Measurements from ENCODE around the gene GMPR2.

DNA sequence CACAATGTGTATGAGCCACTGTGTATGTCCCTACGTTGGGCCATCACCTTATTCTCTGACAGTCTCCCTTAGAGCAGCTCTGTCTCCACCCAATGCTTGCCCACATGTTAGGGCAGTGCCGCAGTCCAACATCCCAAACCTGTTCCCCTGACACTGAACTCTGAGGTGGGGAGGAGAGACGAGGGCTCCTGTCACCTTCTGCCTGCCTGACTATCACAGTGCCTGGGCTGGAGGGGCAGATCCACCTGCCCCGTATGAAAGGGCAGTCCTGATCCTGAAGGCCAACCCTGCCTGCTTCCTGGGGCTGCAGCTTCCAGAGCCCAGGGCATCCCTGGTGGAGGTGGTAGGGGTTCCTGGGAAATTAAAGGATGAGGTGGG is 28.0 kb downstream of the GMPR2 start:
- TF ChIP-seq, protein P1, sequence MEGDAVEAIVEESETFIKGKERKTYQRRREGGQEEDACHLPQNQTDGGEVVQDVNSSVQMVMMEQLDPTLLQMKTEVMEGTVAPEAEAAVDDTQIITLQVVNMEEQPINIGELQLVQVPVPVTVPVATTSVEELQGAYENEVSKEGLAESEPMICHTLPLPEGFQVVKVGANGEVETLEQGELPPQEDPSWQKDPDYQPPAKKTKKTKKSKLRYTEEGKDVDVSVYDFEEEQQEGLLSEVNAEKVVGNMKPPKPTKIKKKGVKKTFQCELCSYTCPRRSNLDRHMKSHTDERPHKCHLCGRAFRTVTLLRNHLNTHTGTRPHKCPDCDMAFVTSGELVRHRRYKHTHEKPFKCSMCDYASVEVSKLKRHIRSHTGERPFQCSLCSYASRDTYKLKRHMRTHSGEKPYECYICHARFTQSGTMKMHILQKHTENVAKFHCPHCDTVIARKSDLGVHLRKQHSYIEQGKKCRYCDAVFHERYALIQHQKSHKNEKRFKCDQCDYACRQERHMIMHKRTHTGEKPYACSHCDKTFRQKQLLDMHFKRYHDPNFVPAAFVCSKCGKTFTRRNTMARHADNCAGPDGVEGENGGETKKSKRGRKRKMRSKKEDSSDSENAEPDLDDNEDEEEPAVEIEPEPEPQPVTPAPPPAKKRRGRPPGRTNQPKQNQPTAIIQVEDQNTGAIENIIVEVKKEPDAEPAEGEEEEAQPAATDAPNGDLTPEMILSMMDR (IDR thresholded peaks at IDR 0.05), result no peak
- no peak for TF ChIP-seq POLR2A (IDR thresholded peaks at IDR 0.05)
